ENCODE results near the gene TP53TG5. TPM values are rescaled to one million over a fixed set of nuclear protein-coding genes. Genes with fewer than 3 reads are reported as not detected.

Gene TP53TG5
- polyA plus RNA-seq, 1 donor (not counting 4 experiments of a cell fraction or from before 2014, with no cell fraction given) = not detected

DNA sequence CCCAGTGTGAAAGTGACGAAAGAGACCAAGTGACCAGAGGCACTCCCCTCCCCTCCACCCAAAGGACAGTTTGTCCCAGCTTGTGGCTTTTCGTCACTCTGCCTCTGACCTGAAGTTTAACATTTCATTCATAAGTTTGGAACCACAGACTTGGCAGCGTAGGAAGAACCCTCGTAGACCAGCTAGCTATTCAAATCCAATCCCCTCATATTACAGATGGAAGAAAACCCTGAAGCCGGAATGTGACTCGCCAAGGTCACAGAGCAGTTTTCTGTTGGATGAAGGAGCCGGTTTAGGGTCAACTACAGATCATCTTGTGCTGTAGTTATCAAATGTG is 19.1 kb downstream of the TP53TG5 start:
- dilution Hi-C loops (cut with MboI; ENCODE audit: extremely low pct_ligation_motif_present, low sequenced_read_pairs) = no loop called here
- H3K9me1 ChIP-seq (ENCODE audit: control insufficient read depth, extremely low read depth, insufficient read depth, low read length) = no peaks in the 10 kb centered on the region
- FAIRE-seq = no peak
- H3K27me3 ChIP-seq (ENCODE audit: control insufficient read depth, extremely low read depth, insufficient read depth, low read length) = no peaks in the 10 kb centered on the region
- no peak overlapping the region for H2AFZ ChIP-seq (ENCODE audit: control insufficient read depth, low read length)
- H3K36me3 ChIP-seq (ENCODE audit: control insufficient read depth in 2 of 2, extremely low read depth in 1 of 2, insufficient read depth in 2 of 2, low read length in 2 of 2) = no peaks in the 10 kb centered on the region
- H3K4me1 ChIP-seq (ENCODE audit: control insufficient read depth, extremely low read depth, insufficient read depth, low read length) = peaks cover 54% of the 10 kb centered on the region
- H3K79me2 ChIP-seq (ENCODE audit: control insufficient read depth, insufficient read depth, low read length) = peaks cover 7% of the 10 kb centered on the region
- peak overlapping the region; percentile 20 for H3K9ac ChIP-seq (ENCODE audit: control insufficient read depth, extremely low read depth, insufficient read depth, low read length)
- no peak for DNase-seq (ENCODE audit: low read depth, low spot score)
- H4K20me1 ChIP-seq (ENCODE audit: control insufficient read depth, extremely low read depth, insufficient read depth, low read length) = no peaks in the 10 kb centered on the region
- H3K4me2 ChIP-seq (ENCODE audit: control insufficient read depth, extremely low read depth, insufficient read depth, low read depth, low read length) = peak overlapping the region; percentile 0
- H3K4me3 ChIP-seq (ENCODE audit: control insufficient read depth in 2 of 3, extremely low read depth in 1 of 3, insufficient read depth in 2 of 3, low read depth in 1 of 3, low read length in 3 of 3) = no peak overlapping the region
- no peak for TF ChIP-seq CTCF (optimal IDR thresholded peaks at IDR 0.05 in 1 of 3, IDR thresholded peaks at IDR 0.05 in 1 of 3, conservative IDR thresholded peaks at IDR 0.05 in 1 of 3; ENCODE audit: extremely low read depth in 1 of 3, insufficient read depth in 2 of 3, low read length in 3 of 3)
- no peak for TF ChIP-seq EZH2 (IDR thresholded peaks at IDR 0.05; ENCODE audit: low read length)
- H3K9me3 ChIP-seq (ENCODE audit: control insufficient read depth, low read depth, low read length) = no peaks in the 10 kb centered on the region
- H3K27ac ChIP-seq (ENCODE audit: control insufficient read depth, insufficient read depth, low read length) = peak overlapping the region; percentile 73

- Histone ChIP-seq H3K36me3 (ENCODE audit: control insufficient read depth in 2 of 2, extremely low read depth in 1 of 2, insufficient read depth in 2 of 2, low read length in 2 of 2) (no peaks in the 10 kb centered on the region), H3K4me1 (ENCODE audit: control insufficient read depth, extremely low read depth, insufficient read depth, low read length) (peaks cover 50% of the 10 kb centered on the region), H3K79me2 (ENCODE audit: control insufficient read depth, insufficient read depth, low read length) (peaks cover 2% of the 10 kb centered on the region), H3K9me1 (ENCODE audit: control insufficient read depth, extremely low read depth, insufficient read depth, low read length) (no peaks in the 10 kb centered on the region), H3K27ac (ENCODE audit: control insufficient read depth, insufficient read depth, low read length) (peak overlapping the region; percentile 73), H3K9me3 (ENCODE audit: control insufficient read depth, low read depth, low read length) (no peaks in the 10 kb centered on the region), H3K9ac (ENCODE audit: control insufficient read depth, extremely low read depth, insufficient read depth, low read length) (peak overlapping the region; percentile 20), H2AFZ (ENCODE audit: control insufficient read depth, low read length) (no peak overlapping the region), H3K27me3 (ENCODE audit: control insufficient read depth, extremely low read depth, insufficient read depth, low read length) (no peaks in the 10 kb centered on the region), H3K4me2 (ENCODE audit: control insufficient read depth, extremely low read depth, insufficient read depth, low read depth, low read length) (peak overlapping the region; percentile 0), H4K20me1 (ENCODE audit: control insufficient read depth, extremely low read depth, insufficient read depth, low read length) (no peaks in the 10 kb centered on the region), H3K4me3 (ENCODE audit: control insufficient read depth in 2 of 3, extremely low read depth in 1 of 3, insufficient read depth in 2 of 3, low read depth in 1 of 3, low read length in 3 of 3) (no peak overlapping the region)
- no peak for TF ChIP-seq EZH2 (IDR thresholded peaks at IDR 0.05; ENCODE audit: low read length)
- no peak for TF ChIP-seq CTCF (optimal IDR thresholded peaks at IDR 0.05 in 1 of 3, IDR thresholded peaks at IDR 0.05 in 1 of 3, conservative IDR thresholded peaks at IDR 0.05 in 1 of 3; ENCODE audit: extremely low read depth in 1 of 3, insufficient read depth in 2 of 3, low read length in 3 of 3)
- DNase-seq (ENCODE audit: low read depth, low spot score) (peak; percentile 17), FAIRE-seq (peak; percentile 9)
- dilution Hi-C loops (cut with MboI; ENCODE audit: extremely low pct_ligation_motif_present, low sequenced_read_pairs) = no loop called here
Measured at GRCh38 chr20:45358282-45359068, 19.6 kb downstream of the TP53TG5 start.

Measured in keratinocyte (primary cell).